GM12873 (cell line): Measurements from ENCODE around the gene EGFLAM.

Source experiments
- CTCF ChIP-seq: IDR thresholded peaks from 2 replicates; pipeline ENCODE4 v1.5.1; 2012; ENCODE audit warnings: low read depth, mild to moderate bottlenecking, moderate library complexity, low read length, control low read depth; ENCODE audit not compliant: insufficient read depth; ENCODE audit errors: missing control alignments

The EGFLAM gene

GRCh38 chr5:38258319-38259061 is at the start of gene EGFLAM:
EGFLAM (plus strand) TSS chr5:38258559; CDS start chr5:38258755, 196 bp downstream.
- no peak for TF ChIP-seq CTCF

GRCh38 chr5:38208782-38209378 is 49.5 kb upstream of the EGFLAM start:
- peak; percentile 50 for TF ChIP-seq CTCF

GRCh38 chr5:38210676-38211353 is 47.5 kb upstream of the EGFLAM start:
- TF ChIP-seq CTCF: no peak

- TF ChIP-seq CTCF: no peak
Measured at GRCh38 chr5:38211354-38211710, 47.0 kb upstream of the EGFLAM start.

- TF ChIP-seq CTCF: no peak
Measured at GRCh38 chr5:38212307-38212706, 46.1 kb upstream of the EGFLAM start.

GRCh38 chr5:38226091-38226490 is 32.3 kb upstream of the EGFLAM start:
- no peak for TF ChIP-seq CTCF

GRCh38 chr5:38228914-38229313 is 29.4 kb upstream of the EGFLAM start:
- no peak for TF ChIP-seq CTCF
